Vagina (tissue), 2 donors: ENCODE measurements around the gene FBXL5.

Source experiments
- POLR2A ChIP-seq, 2 donors: fragments of 450-650 bp; IDR thresholded peaks; one replicate each; pipeline ENCODE4 v1.6.1; 2017; ENCODE audit warnings: antibody characterized with exemption in 2 of 2, mild to moderate bottlenecking in 2 of 2, moderate library complexity in 2 of 2
- POLR2AphosphoS5 ChIP-seq, 2 donors: sonication (generic); formaldehyde crosslinking; IDR thresholded peaks; one replicate each; pipeline ENCODE4 v1.9.0; 2017; ENCODE audit warnings: antibody characterized with exemption in 2 of 2, mild to moderate bottlenecking in 2 of 2, low read depth in 1 of 2; ENCODE audit not compliant: insufficient read depth in 1 of 2
- TF ChIP-seq, protein P1 (sequence below), 3 experiments: fragments of 450-650 bp in 2 of 3; fragments of 200-600 bp in 1 of 3; sonication (generic) in 1 of 3; IDR thresholded peaks; one replicate each; pipeline ENCODE4 v1.5.1; 2017 to 2019; ENCODE audit warnings: antibody characterized with exemption in 3 of 3, mild to moderate bottlenecking in 2 of 3, moderate library complexity in 2 of 3

GRCh38 chr4:15668566-15669435 is 13.6 kb upstream of the FBXL5 start:
- TF ChIP-seq, protein P1, sequence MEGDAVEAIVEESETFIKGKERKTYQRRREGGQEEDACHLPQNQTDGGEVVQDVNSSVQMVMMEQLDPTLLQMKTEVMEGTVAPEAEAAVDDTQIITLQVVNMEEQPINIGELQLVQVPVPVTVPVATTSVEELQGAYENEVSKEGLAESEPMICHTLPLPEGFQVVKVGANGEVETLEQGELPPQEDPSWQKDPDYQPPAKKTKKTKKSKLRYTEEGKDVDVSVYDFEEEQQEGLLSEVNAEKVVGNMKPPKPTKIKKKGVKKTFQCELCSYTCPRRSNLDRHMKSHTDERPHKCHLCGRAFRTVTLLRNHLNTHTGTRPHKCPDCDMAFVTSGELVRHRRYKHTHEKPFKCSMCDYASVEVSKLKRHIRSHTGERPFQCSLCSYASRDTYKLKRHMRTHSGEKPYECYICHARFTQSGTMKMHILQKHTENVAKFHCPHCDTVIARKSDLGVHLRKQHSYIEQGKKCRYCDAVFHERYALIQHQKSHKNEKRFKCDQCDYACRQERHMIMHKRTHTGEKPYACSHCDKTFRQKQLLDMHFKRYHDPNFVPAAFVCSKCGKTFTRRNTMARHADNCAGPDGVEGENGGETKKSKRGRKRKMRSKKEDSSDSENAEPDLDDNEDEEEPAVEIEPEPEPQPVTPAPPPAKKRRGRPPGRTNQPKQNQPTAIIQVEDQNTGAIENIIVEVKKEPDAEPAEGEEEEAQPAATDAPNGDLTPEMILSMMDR (IDR thresholded peaks at IDR 0.05) = no peak
- TF ChIP-seq POLR2A (IDR thresholded peaks at IDR 0.05) = no peak
- TF ChIP-seq POLR2AphosphoS5 (IDR thresholded peaks at IDR 0.05; ENCODE audit: insufficient read depth in 1 of 2, low read depth in 1 of 2) = no peak
